C4-2B (cell line): Measurements from ENCODE around the gene TRIP6.

ENCODE experiments used
- CTCF ChIP-seq: fragments of 450-650 bp; conservative IDR thresholded peaks from 2 replicates; pipeline ENCODE4 v1.5.1; 2017; ENCODE audit warnings: mild to moderate bottlenecking
- ZFX ChIP-seq: fragments of 450-650 bp; IDR thresholded peaks from 2 replicates; pipeline ENCODE4 v1.6.1; 2017

- no peak for TF ChIP-seq CTCF
- no peak for TF ChIP-seq ZFX
These were observed 33.8 kb downstream of the TRIP6 start for GRCh38 chr7:100900978-100901377.
